Stimulated activated CD4-positive, alpha-beta T cell treated with anti-CD3 and anti-CD28 coated beads, TNF-alpha, amount 100 ng/mL, for 24 hours (primary cell): ENCODE measurements around the gene ALPK3.
A peak's percentile ranks its signal among the peaks of the same experiment; 100 is the strongest.

ENCODE experiments used
- DNase-seq, 3 experiments: peaks; one replicate each; pipeline ENCODE4 v3.0.0-alpha.2; 2020; ENCODE audit warnings: low read depth in 3 of 3

Gene ALPK3

DNA sequence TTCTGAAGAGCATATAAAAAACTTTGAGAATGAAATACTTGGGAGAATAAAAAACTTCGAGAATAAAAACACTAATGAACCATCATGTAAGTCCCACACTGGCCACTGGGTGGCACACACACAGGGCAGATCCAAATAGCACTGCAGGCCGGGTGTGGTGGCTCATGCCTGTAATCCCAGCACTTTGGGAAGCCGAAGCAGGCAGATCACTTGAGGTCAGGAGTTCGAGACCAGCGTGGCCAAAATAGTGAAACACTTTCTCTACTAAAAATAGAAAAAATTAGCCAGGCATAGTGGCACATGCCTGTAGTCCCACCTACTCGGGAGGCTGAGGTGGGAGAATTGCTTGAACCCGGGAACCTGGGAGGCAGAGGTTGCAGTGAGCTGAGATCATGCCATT is 28.5 kb downstream of the ALPK3 start:
- DNase-seq = peak in 1 of 3 experiments; percentile 49

DNA sequence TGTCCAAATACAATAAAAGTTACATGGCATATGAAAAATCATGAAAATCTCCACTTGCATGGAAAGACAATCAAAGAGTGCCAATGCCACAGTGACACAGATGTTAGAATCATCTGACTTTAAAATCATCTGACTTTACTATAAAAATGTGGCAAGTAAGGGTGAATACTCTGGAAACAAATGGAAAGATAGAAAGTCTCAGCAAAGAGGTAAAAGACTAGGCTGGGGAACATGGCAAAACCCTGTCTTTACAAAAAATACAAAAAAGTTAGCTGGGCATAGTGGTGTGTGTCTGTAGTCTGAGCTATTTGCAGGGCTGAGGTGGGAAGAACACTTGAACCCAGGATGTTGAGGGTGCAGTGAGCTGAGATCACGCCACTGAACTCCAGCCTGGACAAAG is 29.1 kb downstream of the ALPK3 start:
- no peak for DNase-seq

DNA sequence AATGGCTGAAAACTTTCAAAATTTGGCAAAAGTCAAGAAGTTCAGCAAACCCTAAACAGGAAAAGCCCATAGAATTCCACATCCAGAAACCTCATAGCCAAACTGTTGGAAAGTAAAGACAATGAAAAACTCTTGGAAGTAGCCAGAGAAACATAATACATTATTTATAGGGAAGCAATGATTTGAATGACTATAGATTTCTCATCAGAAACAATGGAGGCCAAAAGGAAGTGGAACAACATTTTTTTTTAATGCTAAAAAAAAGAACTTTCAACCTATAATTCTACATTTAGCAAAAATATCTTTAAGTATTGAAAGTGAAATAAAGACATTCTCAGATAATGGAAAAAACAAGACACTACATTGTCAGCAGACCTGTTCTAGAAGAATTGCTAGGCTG is 30.2 kb downstream of the ALPK3 start:
- no peak for DNase-seq

DNA sequence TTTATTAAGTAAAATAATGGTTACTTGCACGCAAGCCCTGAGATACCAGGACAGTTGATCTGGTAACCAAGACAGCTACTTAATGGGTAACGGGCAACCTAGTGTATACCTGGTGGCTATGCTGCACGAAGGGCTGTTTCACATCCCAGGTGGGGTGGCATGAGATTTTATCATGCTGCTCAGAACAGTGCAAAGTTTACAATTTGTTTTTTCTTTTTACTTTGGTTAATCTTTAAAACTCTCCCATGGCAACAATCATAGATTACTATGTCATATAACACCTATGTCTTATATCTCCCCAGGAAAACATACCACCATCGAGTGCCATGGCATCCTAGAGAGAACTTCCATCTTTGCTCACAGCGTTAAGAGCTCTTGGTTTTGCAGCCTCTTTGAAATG is 35.1 kb downstream of the ALPK3 start:
- no peak for DNase-seq

DNA sequence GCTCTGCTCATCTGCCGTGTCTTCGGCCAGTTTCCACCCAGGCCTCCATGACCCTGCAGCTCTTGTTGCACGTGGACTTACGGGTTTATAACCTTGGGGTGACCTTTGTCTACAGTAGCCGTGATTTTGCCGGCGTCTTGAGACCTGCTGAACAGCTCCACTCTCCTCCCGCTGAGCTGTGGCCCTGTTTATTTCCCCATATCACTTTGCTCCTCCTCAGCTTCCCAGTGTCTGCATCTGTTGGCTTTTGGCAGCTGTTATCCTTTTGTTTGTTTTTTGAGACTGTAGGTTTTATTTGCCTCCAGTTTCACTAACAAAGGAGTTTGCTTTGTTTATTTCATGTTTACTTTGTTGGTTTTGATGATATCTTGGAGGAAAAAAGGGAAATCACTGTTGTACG is 38.0 kb downstream of the ALPK3 start:
- DNase-seq = no peak

DNA sequence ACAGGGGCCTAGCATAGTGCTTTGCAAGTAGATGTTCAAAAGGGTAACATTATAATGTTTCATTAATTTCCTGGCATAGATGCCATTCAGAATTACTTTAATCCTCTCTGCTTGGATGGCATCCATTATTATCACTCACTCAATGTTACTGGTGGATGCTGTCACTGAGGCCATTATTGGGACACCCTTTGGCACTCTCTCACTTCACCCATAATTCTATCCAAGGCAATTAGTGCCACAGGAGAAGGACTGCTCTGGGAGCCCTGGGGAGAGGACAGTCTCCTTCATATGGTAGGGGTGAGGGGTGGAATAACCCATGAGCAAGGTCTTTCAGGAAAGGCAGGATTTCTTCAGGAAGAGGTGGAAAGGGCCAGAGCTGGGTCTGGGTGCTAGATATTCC is 38.6 kb downstream of the ALPK3 start:
- DNase-seq = no peak

DNA sequence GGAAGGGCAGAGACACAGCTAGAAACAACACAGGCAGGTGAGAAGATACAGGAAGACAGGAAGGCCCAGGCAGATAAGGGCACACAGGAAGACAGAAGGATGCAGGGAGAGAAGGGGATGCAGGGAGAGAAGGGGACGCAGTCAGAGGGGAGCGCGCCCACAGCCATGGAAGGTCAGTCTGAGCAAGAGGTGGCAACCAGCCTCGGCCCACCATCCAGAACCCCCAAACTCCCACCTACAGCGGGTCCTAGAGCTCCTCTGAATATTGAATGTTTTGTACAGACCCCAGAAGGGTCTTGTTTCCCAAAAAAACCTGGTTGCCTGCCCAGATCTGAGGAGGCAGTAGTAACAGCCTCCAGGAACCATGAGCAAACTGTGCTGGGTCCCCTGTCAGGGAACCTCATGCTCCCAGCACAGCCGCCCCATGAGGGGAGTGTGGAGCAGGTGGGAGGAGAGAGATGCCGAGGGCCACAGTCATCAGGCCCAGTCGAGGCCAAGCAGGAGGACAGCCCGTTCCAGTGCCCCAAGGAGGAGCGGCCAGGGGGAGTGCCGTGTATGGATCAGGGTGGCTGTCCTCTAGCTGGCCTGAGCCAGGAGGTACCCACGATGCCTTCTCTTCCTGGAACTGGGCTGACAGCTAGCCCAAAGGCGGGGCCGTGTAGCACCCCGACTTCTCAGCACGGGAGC is 39.7 kb downstream of the ALPK3 start:
- DNase-seq = no peak

DNA sequence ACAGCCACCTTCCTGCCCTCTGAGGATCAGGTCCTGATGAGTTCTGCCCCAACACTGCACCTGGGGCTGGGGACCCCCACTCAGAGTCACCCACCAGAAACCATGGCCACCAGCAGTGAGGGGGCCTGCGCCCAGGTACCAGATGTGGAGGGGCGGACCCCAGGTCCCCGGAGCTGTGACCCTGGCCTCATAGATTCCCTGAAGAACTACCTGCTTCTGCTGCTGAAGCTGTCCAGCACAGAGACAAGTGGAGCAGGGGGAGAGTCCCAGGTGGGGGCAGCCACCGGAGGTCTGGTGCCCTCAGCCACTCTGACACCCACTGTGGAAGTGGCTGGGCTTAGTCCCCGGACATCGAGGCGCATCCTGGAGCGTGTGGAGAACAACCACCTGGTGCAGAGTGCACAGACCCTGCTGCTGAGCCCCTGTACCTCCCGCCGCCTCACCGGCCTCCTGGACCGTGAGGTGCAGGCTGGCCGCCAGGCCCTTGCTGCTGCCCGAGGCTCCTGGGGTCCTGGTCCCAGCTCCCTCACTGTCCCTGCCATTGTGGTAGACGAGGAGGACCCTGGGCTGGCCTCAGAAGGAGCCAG is 40.4 kb downstream of the ALPK3 start:
- no peak for DNase-seq

DNA sequence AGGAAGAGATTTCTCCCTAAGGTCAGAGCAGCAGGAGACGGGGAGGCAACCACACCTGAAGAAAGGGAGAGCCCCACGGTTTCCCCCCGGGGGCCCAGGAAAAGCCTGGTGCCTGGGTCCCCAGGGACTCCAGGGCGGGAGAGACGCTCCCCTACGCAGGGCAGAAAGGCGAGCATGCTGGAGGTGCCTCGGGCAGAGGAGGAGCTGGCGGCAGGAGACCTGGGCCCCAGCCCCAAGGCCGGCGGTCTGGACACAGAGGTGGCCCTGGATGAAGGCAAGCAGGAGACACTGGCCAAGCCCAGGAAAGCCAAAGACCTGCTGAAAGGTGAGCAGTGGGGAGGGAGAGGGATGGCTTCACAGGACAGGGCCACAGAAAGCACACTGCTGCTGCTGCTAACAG is 41.1 kb downstream of the ALPK3 start:
- no peak for DNase-seq

DNA sequence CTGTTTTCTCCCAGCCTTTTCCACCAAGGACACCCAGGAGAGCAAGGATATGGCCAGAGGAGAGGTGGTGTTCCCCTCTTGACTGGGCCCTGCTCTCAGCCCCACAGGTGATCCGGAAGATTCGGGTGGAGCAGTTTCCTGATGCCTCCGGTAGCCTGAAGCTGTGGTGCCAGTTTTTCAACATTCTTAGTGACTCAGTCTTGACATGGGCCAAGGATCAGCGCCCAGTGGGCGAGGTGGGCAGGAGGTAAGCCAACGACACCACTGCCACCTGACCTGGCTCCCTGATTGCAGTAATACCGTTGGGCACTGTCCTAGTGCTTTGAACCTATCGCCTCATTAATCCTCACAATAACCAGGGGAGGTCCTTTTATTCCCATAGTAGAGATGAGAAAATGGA is 42.0 kb downstream of the ALPK3 start:
- DNase-seq = no peak

DNA sequence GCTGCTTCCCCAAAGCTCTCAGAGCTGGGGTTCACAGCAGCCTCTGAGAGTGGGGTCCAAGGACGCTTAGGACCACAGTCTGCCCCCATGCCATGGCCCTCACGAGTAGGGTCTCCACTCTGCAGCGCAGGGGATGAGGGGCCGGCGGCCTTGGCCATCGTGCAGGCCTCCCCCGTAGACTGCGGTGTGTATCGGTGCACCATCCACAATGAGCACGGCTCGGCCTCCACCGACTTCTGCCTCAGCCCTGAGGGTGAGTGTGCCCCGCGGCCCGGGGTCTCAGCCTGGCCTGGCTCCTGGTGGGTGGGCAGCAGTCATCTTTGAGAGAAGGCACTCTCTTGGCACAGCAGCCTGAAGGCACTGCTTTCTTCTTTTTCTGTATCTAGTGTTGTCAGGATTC is 42.5 kb downstream of the ALPK3 start:
- DNase-seq = no peak

DNA sequence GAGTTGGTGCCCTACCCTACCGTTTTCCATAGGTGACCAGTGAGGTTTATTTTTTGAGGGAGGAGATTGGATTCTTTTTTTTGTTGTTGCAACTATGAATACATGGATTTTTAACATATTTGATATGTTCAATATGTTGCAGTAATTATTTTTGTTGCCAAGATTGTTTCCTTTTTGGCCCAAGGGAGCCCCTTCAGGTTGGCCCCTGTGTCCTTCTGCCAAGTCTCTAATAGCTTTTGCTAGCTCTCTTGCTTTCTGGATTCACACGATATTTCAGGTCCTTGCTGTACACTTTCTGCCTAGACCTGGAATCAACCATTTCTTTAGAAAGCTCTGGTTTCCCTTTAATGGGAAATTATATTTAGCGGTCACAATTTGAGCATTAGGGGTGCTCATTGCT is 44.6 kb downstream of the ALPK3 start:
- no peak for DNase-seq

DNA sequence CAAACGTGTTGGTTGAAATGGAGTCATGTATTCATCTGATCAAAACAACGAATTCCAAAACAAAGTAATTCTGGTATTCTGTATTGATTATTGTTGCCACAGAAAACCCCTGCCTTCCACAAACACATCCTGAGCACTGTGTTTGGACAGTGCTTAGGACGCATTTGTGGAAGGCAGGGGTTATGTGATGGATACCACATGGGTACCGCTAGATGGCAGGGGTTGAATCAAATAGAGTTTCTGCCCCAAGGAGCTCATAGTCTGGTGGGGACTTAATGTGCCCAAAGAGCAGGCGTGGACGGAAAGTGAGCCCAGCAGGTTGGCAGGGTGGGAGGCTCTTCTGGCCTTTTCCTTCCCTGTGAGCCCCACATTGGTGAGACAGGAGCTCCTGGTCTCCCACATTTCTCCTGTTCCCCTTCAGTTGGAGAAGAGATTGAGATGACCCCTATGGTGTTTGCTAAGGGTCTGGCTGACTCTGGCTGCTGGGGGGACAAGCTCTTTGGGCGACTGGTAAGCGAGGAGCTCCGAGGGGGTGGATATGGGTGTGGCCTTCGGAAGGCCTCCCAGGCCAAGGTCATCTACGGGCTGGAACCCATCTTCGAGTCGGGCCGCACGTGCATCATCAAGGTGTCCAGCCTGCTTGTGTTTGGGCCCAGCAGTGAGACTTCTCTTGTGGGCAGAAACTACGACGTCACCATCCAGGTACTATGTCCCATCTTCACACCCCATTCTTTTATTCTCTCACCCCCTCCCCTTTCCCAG is 45.2 kb downstream of the ALPK3 start:
- DNase-seq = no peak

DNA sequence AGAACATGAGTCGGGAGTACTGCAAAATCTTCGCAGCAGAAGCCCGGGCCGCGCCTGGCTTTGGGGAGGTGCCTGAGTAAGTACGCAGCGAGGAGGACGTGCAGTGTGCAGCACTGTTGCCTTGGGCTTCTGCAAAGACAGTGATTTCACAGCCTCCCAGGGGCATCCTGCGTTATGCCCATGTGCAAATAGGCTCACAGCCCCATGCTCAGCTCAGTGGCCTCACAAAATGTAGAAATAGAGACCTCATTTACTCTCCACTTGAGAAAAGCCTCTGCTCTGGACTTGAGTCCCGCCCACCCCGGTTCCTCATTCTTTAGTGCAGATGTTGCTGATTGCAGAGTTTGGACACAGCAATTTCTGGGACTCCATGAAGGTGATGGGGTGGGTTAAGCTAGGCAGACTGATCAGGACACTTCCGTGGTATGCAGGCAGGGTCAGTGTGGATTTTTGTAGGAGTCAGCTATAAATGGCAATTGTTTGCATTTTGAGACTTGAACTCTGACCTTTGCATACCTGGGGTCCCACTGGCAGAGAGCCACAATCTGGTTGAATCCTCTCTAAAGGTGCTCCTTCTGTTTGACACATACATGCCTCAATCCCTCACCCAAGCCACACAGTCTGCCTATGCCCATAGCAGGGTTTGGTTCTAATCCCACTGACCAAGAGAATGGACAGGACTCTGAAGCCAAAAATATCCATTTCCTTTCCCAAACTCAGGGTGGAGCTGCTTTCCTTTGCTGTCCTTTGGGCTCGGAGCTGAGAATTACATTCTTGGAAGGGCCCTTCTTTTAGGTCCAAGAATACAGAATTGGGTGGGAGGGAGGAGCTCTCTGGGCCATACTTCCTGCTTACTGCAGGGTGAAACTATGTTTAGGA is 46.6 kb downstream of the ALPK3 start:
- no peak for DNase-seq

DNA sequence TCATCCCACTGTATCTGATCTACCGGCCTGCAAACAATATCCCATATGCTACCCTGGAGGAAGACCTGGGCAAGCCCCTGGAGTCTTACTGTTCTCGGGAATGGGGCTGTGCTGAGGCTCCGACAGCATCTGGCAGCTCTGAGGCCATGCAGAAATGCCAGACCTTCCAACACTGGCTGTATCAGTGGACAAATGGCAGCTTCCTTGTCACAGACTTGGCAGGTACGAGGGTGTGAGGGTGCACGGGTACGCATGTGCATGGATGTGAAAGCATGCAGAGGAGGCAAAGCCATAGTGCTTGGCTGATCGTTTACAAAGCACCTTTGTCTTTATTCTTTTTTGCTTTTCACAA is 47.3 kb downstream of the ALPK3 start:
- DNase-seq = no peak

DNA sequence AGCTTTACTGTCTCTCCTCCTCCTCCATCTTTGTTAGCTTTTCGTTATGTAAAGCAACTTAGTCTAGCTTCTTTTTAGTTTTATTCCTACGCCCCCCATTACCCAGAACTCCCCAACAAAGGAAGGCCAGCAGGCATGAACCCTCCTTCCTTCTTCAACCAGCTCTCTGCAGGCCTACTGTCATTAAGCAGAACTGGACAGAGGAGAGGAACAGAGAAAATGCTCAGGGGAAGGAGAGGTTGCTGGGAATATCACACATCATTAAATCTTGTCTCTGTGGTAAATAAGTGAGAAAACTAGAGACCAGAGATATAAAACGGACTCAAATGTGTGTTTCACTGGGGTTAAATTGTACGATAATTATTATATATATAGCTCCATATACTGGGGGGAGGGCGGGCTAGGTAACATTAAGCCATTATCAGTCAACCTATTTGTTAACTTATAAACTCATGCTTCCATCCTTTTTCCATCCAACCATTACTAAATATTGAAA is 48.0 kb downstream of the ALPK3 start:
- no peak for DNase-seq

DNA sequence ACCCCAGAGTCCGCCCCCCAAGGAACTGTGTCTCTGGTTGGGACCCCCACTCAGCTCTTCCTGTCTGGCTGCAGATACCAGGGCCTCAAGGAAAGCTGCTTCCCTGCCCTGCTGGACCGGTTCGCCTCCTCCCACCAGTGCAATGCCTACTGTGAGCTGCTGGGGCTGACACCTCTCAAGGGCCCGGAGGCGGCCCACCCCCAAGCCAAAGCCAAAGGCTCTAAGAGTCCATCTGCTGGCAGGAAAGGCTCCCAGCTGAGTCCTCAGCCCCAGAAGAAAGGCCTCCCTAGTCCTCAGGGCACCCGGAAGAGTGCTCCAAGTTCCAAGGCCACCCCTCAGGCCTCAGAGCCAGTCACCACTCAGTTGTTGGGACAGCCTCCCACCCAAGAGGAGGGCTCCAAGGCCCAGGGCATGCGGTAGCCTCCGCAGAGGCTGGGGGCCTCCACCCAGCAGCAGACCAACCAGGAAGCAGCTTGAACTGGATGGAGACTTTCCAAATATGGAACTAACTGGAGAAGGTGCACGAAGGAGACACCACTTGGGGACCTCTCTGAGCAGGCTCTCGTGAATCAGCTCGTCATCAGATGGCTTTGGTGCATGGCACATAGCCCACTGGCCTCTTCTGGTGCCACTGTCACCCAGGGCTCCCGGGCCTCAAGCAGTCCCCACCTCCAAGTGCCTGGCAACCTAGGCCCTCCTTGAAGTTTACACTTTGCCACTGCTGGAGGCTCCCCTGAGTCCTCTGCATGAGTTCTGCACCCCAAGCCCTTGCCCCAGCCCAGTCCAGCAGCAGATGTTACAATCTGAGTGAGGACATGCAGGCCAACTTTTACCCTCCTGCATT is 51.1 kb downstream of the ALPK3 start:
- DNase-seq = no peak

DNA sequence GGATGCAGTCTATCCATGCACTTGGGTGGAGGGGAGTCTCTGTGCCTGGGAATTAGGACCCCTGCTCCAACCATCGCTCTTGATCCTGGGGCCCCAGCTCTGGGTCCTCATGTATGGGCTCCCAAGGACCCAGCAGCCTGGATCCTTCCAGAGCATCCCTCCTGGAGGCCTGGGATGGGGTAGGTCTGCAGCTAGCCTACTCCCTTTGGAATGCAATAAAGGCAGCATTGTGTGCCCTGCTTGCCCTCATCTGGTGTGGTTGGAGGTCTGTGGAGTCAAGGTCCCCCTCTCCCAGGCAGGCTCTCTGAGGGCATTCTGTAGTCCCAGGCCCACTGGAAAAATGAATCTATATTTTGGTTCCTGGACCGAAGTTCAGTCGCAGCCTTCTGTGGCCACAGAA is 52.4 kb downstream of the ALPK3 start:
- DNase-seq = no peak

DNA sequence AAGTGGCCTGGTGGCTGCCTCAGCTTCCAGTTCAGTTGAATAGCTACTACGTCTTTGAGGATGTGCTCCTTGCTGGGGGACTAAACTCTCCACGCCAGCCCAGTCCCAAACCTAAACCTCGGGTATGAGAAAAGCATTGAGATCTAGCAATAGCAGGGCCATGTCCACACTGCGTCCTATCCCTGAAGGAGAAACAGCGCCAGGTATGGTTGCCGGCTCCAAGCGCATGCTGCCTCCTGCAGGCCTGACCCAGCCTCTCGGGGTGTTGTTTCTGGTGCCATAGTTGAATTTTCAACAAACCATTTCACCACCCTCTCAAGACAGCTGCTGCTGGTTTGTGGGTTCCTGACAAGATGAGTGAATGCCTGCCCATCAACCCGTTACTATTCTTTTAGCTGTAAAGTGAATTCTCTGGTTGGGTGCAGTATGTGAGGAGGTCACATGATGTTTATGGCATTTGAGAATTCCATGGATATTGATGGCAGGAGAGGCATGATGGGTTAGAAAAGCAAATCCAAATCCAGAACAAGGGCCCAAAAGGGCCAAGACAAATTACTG is 54.4 kb downstream of the ALPK3 start:
- no peak for DNase-seq

DNA sequence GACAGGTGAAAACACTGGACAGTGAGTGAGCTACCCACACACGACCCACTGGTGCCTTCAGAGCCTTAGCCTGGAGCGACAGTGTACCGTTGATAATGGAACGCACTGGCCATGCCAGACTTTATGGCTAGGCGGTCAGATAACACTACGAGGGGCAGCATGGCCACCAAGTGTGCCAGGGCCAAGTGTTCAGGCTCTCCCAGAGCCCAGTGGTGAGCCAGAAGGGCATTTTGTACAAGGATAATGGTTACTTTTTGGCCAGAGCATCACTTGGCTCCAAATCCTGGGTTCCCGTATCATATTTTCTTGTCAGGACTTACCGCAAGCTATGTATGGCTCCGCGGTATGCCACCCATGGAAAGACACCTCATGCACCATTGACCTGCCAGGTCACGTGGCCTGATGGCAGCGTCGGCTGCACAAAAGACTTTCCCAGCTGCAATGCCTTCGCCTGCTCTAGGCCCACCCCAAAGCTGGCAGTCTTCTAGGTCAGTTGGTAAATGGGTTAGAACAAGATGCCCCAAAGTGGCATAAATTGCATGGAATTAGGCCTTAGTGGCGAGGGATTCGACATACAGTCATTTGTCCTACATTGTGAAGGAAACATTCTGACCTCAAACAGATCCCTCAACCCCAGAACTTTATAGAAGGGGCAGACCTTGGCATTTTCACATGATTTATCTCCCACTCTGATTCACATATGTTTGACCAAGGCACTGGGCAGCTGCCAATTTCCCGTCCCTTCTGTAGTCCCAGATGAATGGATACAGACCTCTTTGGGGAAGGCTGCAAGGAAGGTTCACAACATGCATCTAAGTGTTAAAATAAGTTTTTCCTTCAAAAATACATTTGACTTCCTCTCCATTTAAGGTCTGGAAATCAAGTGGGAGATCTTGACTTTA is 55.1 kb downstream of the ALPK3 start:
- DNase-seq = no peak
